Gastrocnemius medialis (tissue), 4 donors: ENCODE results near the gene MEIS2. TPM values are rescaled to one million over a fixed set of nuclear protein-coding genes. Genes with fewer than 3 reads are reported as not detected.

Experiments
- ATAC-seq, 2 donors: fragments of 150-250 bp; one replicate each; pipeline ENCODE4 v1.9.1; 2016
- DNase-seq, 2 donors: peaks; one replicate each; pipeline ENCODE4 v3.0.0-alpha.2; 2019
- H3K27ac ChIP-seq, 4 donors: fragments of 200-600 bp; sonication (generic); 1 replicate in 1 of 4; 2 replicates in 3 of 4; pipeline ENCODE4 v1.5.1; 2016 to 2018; ENCODE audit warnings: mild to moderate bottlenecking in 2 of 4, moderate library complexity in 1 of 4
- H3K27me3 ChIP-seq, 3 donors: fragments of 200-600 bp; sonication (generic) in 2 of 3; 1 replicate in 1 of 3; 2 replicates in 2 of 3; pipeline versions ENCODE4 v1.5.1 to v1.6.0; 2016 to 2019; ENCODE audit warnings: mild to moderate bottlenecking in 1 of 3, moderate library complexity in 1 of 3
- H3K36me3 ChIP-seq, 2 donors: fragments of 200-600 bp; sonication (generic) in 1 of 2; one replicate each; pipeline ENCODE4 v1.5.1; 2017 to 2018
- H3K4me1 ChIP-seq, 2 donors: fragments of 200-600 bp; sonication (generic) in 1 of 2; one replicate each; pipeline ENCODE4 v1.5.1; 2016 to 2017; ENCODE audit warnings: mild to moderate bottlenecking in 2 of 2
- H3K4me3 ChIP-seq, 4 donors: fragments of 200-600 bp; sonication (generic) in 3 of 4; 1 replicate in 1 of 4; 2 replicates in 3 of 4; pipeline ENCODE4 v1.5.1; 2016 to 2019; ENCODE audit warnings: mild to moderate bottlenecking in 2 of 4
- H3K9me3 ChIP-seq, 3 donors: fragments of 200-600 bp; sonication (generic) in 2 of 3; 1 replicate in 1 of 3; 2 replicates in 2 of 3; pipeline ENCODE4 v1.5.1; 2016 to 2019
- POLR2A ChIP-seq, 2 donors: fragments of 450-650 bp; IDR thresholded peaks; one replicate each; pipeline ENCODE4 v1.6.1; 2017; ENCODE audit warnings: antibody characterized with exemption in 2 of 2, mild to moderate bottlenecking in 2 of 2, moderate library complexity in 2 of 2
- in situ Hi-C, 4 donors: fragments of 200-750 bp; cut with MboI; loops; one replicate each; pipeline versions ENCODE4 v1.15.0 to v1.8.0; 2017; ENCODE audit warnings: low sequenced_read_pairs in 4 of 4
- intact Hi-C: fragments of 100-400 bp; cut with DNase I; formaldehyde crosslinking; loops from one replicate; pipeline ENCODE4 v1.15.1; 2023; ENCODE audit warnings: low total_unique reads
- total RNA-seq, 4 donors: library from RNA; depleted of rRNA; stranded (reverse); fragments of >200 nt; gene quantifications; one replicate each; pipeline versions ENCODE4 v1.1.0 to v1.2.3, GENCODE V29; 2016
- TF ChIP-seq, protein P1 (sequence below), 5 experiments: fragments of 450-650 bp in 3 of 5; fragments of 200-600 bp in 2 of 5; sonication (generic) in 2 of 5; IDR thresholded peaks in 4 of 5; conservative IDR thresholded peaks in 1 of 5; 1 replicate in 4 of 5; 2 replicates in 1 of 5; pipeline ENCODE4 v1.5.1; 2016 to 2019; ENCODE audit warnings: antibody characterized with exemption in 5 of 5, mild to moderate bottlenecking in 3 of 5, moderate library complexity in 3 of 5

Gene MEIS2
- total RNA-seq, 4 donors from 2014 or later = 0.31 to 1.8 (median 0.40) TPM; not detected in 1

- no peak for DNase-seq
- H3K9me3 ChIP-seq = no peaks in the 10 kb centered on the region
- H3K4me3 ChIP-seq = no peak overlapping the region
- H3K36me3 ChIP-seq = no peaks in the 10 kb centered on the region
- no peak for ATAC-seq
- no peak overlapping the region for H3K27ac ChIP-seq
- H3K4me1 ChIP-seq = no peaks in the 10 kb centered on the region
- H3K27me3 ChIP-seq = peaks cover 0 to 16% (median 5%) of the 10 kb centered on the region in 3 donors
- TF ChIP-seq, protein P1, sequence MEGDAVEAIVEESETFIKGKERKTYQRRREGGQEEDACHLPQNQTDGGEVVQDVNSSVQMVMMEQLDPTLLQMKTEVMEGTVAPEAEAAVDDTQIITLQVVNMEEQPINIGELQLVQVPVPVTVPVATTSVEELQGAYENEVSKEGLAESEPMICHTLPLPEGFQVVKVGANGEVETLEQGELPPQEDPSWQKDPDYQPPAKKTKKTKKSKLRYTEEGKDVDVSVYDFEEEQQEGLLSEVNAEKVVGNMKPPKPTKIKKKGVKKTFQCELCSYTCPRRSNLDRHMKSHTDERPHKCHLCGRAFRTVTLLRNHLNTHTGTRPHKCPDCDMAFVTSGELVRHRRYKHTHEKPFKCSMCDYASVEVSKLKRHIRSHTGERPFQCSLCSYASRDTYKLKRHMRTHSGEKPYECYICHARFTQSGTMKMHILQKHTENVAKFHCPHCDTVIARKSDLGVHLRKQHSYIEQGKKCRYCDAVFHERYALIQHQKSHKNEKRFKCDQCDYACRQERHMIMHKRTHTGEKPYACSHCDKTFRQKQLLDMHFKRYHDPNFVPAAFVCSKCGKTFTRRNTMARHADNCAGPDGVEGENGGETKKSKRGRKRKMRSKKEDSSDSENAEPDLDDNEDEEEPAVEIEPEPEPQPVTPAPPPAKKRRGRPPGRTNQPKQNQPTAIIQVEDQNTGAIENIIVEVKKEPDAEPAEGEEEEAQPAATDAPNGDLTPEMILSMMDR (IDR thresholded peaks at IDR 0.05 in 4 of 5, conservative IDR thresholded peaks at IDR 0.05 in 1 of 5) = no peak
- TF ChIP-seq POLR2A (IDR thresholded peaks at IDR 0.05) = no peak
- intact Hi-C loops = no loop called here
- in situ Hi-C loops = loop anchor here in 3 of 4 donors (25.0 kb wide), 1 partner anchor 237 kb away; no protein-coding TSS in a partner anchor
Measured at GRCh38 chr15:37124331-37124730, 24.0 kb upstream of the MEIS2 start.

DNA sequence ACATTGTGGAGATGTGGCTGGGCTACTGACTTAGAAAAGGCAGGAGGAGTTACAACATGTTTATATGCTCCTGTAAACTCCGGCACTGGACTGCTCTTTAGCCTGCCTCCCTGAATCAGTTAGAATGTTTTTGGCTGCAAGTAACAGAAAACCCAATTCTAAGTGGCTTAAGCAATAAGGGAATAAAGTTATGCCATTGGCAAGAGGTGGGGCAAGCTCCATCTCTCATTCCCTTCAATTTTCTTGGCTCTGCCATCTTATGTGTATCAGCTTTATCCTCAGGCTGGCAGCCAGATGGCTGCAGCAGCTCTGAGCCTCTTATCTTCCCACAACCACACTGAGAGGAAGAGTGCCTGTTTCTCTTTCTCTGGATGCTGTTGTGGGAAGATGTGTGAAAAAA, 22.4 kb upstream of the MEIS2 start:
- no peaks in the 10 kb centered on the region for H3K9me3 ChIP-seq
- no peaks in the 10 kb centered on the region for H3K4me1 ChIP-seq
- ATAC-seq = no peak
- intact Hi-C loops = no loop called here
- in situ Hi-C loops = loop anchor here in 3 of 4 donors (25.0 kb wide), 1 partner anchor 235 kb away; no protein-coding TSS in a partner anchor
- no peak overlapping the region for H3K27ac ChIP-seq
- H3K27me3 ChIP-seq = peaks cover 0 to 10% (median 5%) of the 10 kb centered on the region in 3 donors
- DNase-seq = no peak
- no peak for TF ChIP-seq POLR2A (IDR thresholded peaks at IDR 0.05)
- TF ChIP-seq, protein P1 (IDR thresholded peaks at IDR 0.05 in 4 of 5, conservative IDR thresholded peaks at IDR 0.05 in 1 of 5) = no peak
- no peak overlapping the region for H3K4me3 ChIP-seq
- no peaks in the 10 kb centered on the region for H3K36me3 ChIP-seq

- H3K27me3 ChIP-seq = peaks cover 0 to 10% (median 5%) of the 10 kb centered on the region in 3 donors
- TF ChIP-seq, protein P1 (IDR thresholded peaks at IDR 0.05 in 4 of 5, conservative IDR thresholded peaks at IDR 0.05 in 1 of 5) = no peak
- TF ChIP-seq POLR2A (IDR thresholded peaks at IDR 0.05) = no peak
- H3K27ac ChIP-seq = no peak overlapping the region
- in situ Hi-C loops = loop anchor here in 3 of 4 donors (25.0 kb wide), 1 partner anchor 234 kb away; no protein-coding TSS in a partner anchor
- intact Hi-C loops = no loop called here
- H3K4me1 ChIP-seq = no peaks in the 10 kb centered on the region
- ATAC-seq = no peak
- DNase-seq = no peak
- no peaks in the 10 kb centered on the region for H3K36me3 ChIP-seq
- no peaks in the 10 kb centered on the region for H3K9me3 ChIP-seq
- no peak overlapping the region for H3K4me3 ChIP-seq
Measured at GRCh38 chr15:37121492-37121891, 21.1 kb upstream of the MEIS2 start.

GRCh38 chr15:37117030-37117429, 16.7 kb upstream of the MEIS2 start:
- no peaks in the 10 kb centered on the region for H3K4me1 ChIP-seq
- DNase-seq = no peak
- H3K27me3 ChIP-seq = peaks cover 8 to 29% (median 20%) of the 10 kb centered on the region in 3 donors
- no peak overlapping the region for H3K27ac ChIP-seq
- no peak overlapping the region for H3K4me3 ChIP-seq
- intact Hi-C loops (no loop called here), in situ Hi-C loops (loop anchor here in 3 of 4 donors (25.0 kb wide), 1 partner anchor 230 kb away; no protein-coding TSS in a partner anchor)
- no peaks in the 10 kb centered on the region for H3K36me3 ChIP-seq
- H3K9me3 ChIP-seq = no peaks in the 10 kb centered on the region
- TF ChIP-seq, protein P1 (IDR thresholded peaks at IDR 0.05 in 4 of 5, conservative IDR thresholded peaks at IDR 0.05 in 1 of 5) = no peak
- TF ChIP-seq POLR2A (IDR thresholded peaks at IDR 0.05) = no peak
- ATAC-seq = no peak
